Adrenal gland (tissue), 5 donors: ENCODE measurements around the gene OR13C5.

Source experiments
- POLR2A ChIP-seq, 2 donors: fragments of 450-650 bp; IDR thresholded peaks; one replicate each; pipeline ENCODE4 v1.6.1; 2017; ENCODE audit warnings: antibody characterized with exemption in 2 of 2, mild to moderate bottlenecking in 2 of 2, moderate library complexity in 1 of 2
- TF ChIP-seq, protein P1 (sequence below), 6 experiments: fragments of 450-650 bp in 4 of 6; fragments of 200-600 bp in 2 of 6; sonication (generic) in 1 of 6; IDR thresholded peaks; 1 replicate in 5 of 6; 2 replicates in 1 of 6; pipeline versions ENCODE4 v1.5.1 to v1.8.0; 2016 to 2021; ENCODE audit warnings: antibody characterized with exemption in 6 of 6, mild to moderate bottlenecking in 2 of 6, moderate library complexity in 1 of 6
- donor health status: DM: no; HTN: no; CAD: no.

DNA sequence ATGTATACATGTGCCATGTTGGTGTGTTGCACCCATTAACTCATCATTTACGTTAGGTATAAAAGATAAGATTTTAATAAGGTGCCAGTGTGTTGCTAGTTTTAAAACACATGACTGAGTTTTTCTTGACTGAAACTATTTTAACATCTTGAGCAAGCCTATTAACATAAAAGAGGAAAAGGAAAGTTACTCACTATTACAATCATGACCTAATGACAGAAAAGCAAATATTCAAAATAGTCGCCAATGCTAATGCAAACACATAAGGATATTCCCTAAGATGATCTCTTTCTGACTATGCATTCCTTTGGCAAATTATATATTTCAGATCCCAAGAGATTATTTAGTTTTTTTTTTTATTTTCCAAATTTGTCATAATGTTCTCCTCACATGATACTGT lies 12.0 kb upstream of the OR13C5 start:
- TF ChIP-seq, protein P1, sequence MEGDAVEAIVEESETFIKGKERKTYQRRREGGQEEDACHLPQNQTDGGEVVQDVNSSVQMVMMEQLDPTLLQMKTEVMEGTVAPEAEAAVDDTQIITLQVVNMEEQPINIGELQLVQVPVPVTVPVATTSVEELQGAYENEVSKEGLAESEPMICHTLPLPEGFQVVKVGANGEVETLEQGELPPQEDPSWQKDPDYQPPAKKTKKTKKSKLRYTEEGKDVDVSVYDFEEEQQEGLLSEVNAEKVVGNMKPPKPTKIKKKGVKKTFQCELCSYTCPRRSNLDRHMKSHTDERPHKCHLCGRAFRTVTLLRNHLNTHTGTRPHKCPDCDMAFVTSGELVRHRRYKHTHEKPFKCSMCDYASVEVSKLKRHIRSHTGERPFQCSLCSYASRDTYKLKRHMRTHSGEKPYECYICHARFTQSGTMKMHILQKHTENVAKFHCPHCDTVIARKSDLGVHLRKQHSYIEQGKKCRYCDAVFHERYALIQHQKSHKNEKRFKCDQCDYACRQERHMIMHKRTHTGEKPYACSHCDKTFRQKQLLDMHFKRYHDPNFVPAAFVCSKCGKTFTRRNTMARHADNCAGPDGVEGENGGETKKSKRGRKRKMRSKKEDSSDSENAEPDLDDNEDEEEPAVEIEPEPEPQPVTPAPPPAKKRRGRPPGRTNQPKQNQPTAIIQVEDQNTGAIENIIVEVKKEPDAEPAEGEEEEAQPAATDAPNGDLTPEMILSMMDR (IDR thresholded peaks at IDR 0.05): no peak
- TF ChIP-seq POLR2A (IDR thresholded peaks at IDR 0.05): no peak
